ENCODE measurements around the gene PLCH2. TPM values are rescaled to one million over a fixed set of nuclear protein-coding genes. Genes with fewer than 3 reads are reported as not detected.

Gene PLCH2
- total RNA-seq, 2 experiments from 2014 or later = 2.1 TPM

GRCh38 chr1:2479186-2479585 lies 3.1 kb downstream of the PLCH2 start:
- CTCF ChIA-PET = no interaction called here
- intact Hi-C loops (cut with micrococcal nuclease) = no loop called here
- no peak for DNase-seq
- Mint-ChIP-seq H3K27me3 (ENCODE audit: low read depth) (no peaks in the 10 kb centered on the region), H3K4me3 (no peak overlapping the region), H3K27ac (no peak overlapping the region), H3K4me1 (ENCODE audit: low read depth) (no peaks in the 10 kb centered on the region), H3K36me3 (ENCODE audit: low read depth) (no peaks in the 10 kb centered on the region), H3K9me3 (no peaks in the 10 kb centered on the region)

- no peaks in the 10 kb centered on the region for H3K9me3 Mint-ChIP-seq
- no peak overlapping the region for H3K4me3 Mint-ChIP-seq
- no peak for DNase-seq
- H3K27ac Mint-ChIP-seq = no peak overlapping the region
- H3K27me3 Mint-ChIP-seq (ENCODE audit: low read depth) = no peaks in the 10 kb centered on the region
- CTCF ChIA-PET = no interaction called here
- no peaks in the 10 kb centered on the region for H3K4me1 Mint-ChIP-seq (ENCODE audit: low read depth)
- H3K36me3 Mint-ChIP-seq (ENCODE audit: low read depth) = no peaks in the 10 kb centered on the region
- intact Hi-C loops (cut with micrococcal nuclease) = no loop called here
These were observed 3.5 kb downstream of the PLCH2 start for GRCh38 chr1:2479618-2480017.

GRCh38 chr1:2480236-2480985 lies 4.3 kb downstream of the PLCH2 start:
- Mint-ChIP-seq H3K36me3 (ENCODE audit: low read depth) (no peaks in the 10 kb centered on the region), H3K9me3 (no peaks in the 10 kb centered on the region), H3K27ac (no peak overlapping the region), H3K4me3 (no peak overlapping the region), H3K27me3 (ENCODE audit: low read depth) (no peaks in the 10 kb centered on the region), H3K4me1 (ENCODE audit: low read depth) (no peaks in the 10 kb centered on the region)
- CTCF ChIA-PET = interaction anchor here (1.1 kb wide), 1 partner anchor 65 kb away, joined by 3 read pairs; no protein-coding TSS in a partner anchor
- intact Hi-C loops (cut with micrococcal nuclease) = no loop called here
- no peak for DNase-seq

- intact Hi-C loops (cut with micrococcal nuclease) = no loop called here
- CTCF ChIA-PET = interaction anchor here (1.1 kb wide), 1 partner anchor 66 kb away, joined by 3 read pairs; no protein-coding TSS in a partner anchor
- Mint-ChIP-seq H3K36me3 (ENCODE audit: low read depth) (no peaks in the 10 kb centered on the region), H3K4me3 (no peak overlapping the region), H3K27ac (no peak overlapping the region), H3K4me1 (ENCODE audit: low read depth) (no peaks in the 10 kb centered on the region), H3K27me3 (ENCODE audit: low read depth) (no peaks in the 10 kb centered on the region), H3K9me3 (no peaks in the 10 kb centered on the region)
- no peak for DNase-seq
These were observed 4.9 kb downstream of the PLCH2 start for GRCh38 chr1:2480986-2481364.

GRCh38 chr1:2481885-2482284 lies 5.8 kb downstream of the PLCH2 start:
- Mint-ChIP-seq H3K9me3 (no peaks in the 10 kb centered on the region), H3K4me3 (no peak overlapping the region), H3K4me1 (ENCODE audit: low read depth) (no peaks in the 10 kb centered on the region), H3K36me3 (ENCODE audit: low read depth) (no peaks in the 10 kb centered on the region), H3K27me3 (ENCODE audit: low read depth) (no peaks in the 10 kb centered on the region), H3K27ac (no peak overlapping the region)
- CTCF ChIA-PET = no interaction called here
- intact Hi-C loops (cut with micrococcal nuclease) = no loop called here
- DNase-seq = no peak

GRCh38 chr1:2482588-2482987 lies 6.5 kb downstream of the PLCH2 start:
- no peak overlapping the region for H3K4me3 Mint-ChIP-seq
- no peaks in the 10 kb centered on the region for H3K36me3 Mint-ChIP-seq (ENCODE audit: low read depth)
- no peaks in the 10 kb centered on the region for H3K4me1 Mint-ChIP-seq (ENCODE audit: low read depth)
- intact Hi-C loops (cut with micrococcal nuclease) = no loop called here
- no peaks in the 10 kb centered on the region for H3K9me3 Mint-ChIP-seq
- no peak for DNase-seq
- no peak overlapping the region for H3K27ac Mint-ChIP-seq
- H3K27me3 Mint-ChIP-seq (ENCODE audit: low read depth) = no peaks in the 10 kb centered on the region
- CTCF ChIA-PET = no interaction called here

GRCh38 chr1:2483026-2483425 lies 6.9 kb downstream of the PLCH2 start:
- no peaks in the 10 kb centered on the region for H3K4me1 Mint-ChIP-seq (ENCODE audit: low read depth)
- H3K4me3 Mint-ChIP-seq = no peak overlapping the region
- H3K36me3 Mint-ChIP-seq (ENCODE audit: low read depth) = peaks cover 1% of the 10 kb centered on the region
- CTCF ChIA-PET = no interaction called here
- intact Hi-C loops (cut with micrococcal nuclease) = no loop called here
- peaks cover 1% of the 10 kb centered on the region for H3K9me3 Mint-ChIP-seq
- DNase-seq = no peak
- H3K27ac Mint-ChIP-seq = no peak overlapping the region
- H3K27me3 Mint-ChIP-seq (ENCODE audit: low read depth) = no peaks in the 10 kb centered on the region

GRCh38 chr1:2483970-2484369 lies 7.9 kb downstream of the PLCH2 start:
- no peaks in the 10 kb centered on the region for H3K4me1 Mint-ChIP-seq (ENCODE audit: low read depth)
- intact Hi-C loops (cut with micrococcal nuclease) = no loop called here
- CTCF ChIA-PET = no interaction called here
- H3K4me3 Mint-ChIP-seq = no peak overlapping the region
- H3K27me3 Mint-ChIP-seq (ENCODE audit: low read depth) = no peaks in the 10 kb centered on the region
- DNase-seq = no peak
- H3K9me3 Mint-ChIP-seq = peaks cover 7% of the 10 kb centered on the region
- H3K27ac Mint-ChIP-seq = no peak overlapping the region
- H3K36me3 Mint-ChIP-seq (ENCODE audit: low read depth) = peaks cover 5% of the 10 kb centered on the region

GRCh38 chr1:2486041-2486440 lies 10.0 kb downstream of the PLCH2 start:
- DNase-seq = no peak
- CTCF ChIA-PET = no interaction called here
- H3K4me1 Mint-ChIP-seq (ENCODE audit: low read depth) = no peaks in the 10 kb centered on the region
- peaks cover 10% of the 10 kb centered on the region for H3K9me3 Mint-ChIP-seq
- H3K27ac Mint-ChIP-seq = no peak overlapping the region
- H3K36me3 Mint-ChIP-seq (ENCODE audit: low read depth) = peaks cover 7% of the 10 kb centered on the region
- H3K27me3 Mint-ChIP-seq (ENCODE audit: low read depth) = no peaks in the 10 kb centered on the region
- no peak overlapping the region for H3K4me3 Mint-ChIP-seq
- intact Hi-C loops (cut with micrococcal nuclease) = no loop called here

GRCh38 chr1:2486558-2486957 lies 10.5 kb downstream of the PLCH2 start:
- CTCF ChIA-PET = no interaction called here
- intact Hi-C loops (cut with micrococcal nuclease) = no loop called here
- no peaks in the 10 kb centered on the region for H3K27me3 Mint-ChIP-seq (ENCODE audit: low read depth)
- no peak for DNase-seq
- peaks cover 10% of the 10 kb centered on the region for H3K9me3 Mint-ChIP-seq
- peaks cover 7% of the 10 kb centered on the region for H3K36me3 Mint-ChIP-seq (ENCODE audit: low read depth)
- no peak overlapping the region for H3K27ac Mint-ChIP-seq
- H3K4me1 Mint-ChIP-seq (ENCODE audit: low read depth) = no peaks in the 10 kb centered on the region
- no peak overlapping the region for H3K4me3 Mint-ChIP-seq

- no peak overlapping the region for H3K4me3 Mint-ChIP-seq
- intact Hi-C loops (cut with micrococcal nuclease) = no loop called here
- H3K27me3 Mint-ChIP-seq (ENCODE audit: low read depth) = no peaks in the 10 kb centered on the region
- H3K9me3 Mint-ChIP-seq = peaks cover 10% of the 10 kb centered on the region
- peaks cover 7% of the 10 kb centered on the region for H3K36me3 Mint-ChIP-seq (ENCODE audit: low read depth)
- H3K27ac Mint-ChIP-seq = no peak overlapping the region
- DNase-seq = no peak
- peaks cover 4% of the 10 kb centered on the region for H3K4me1 Mint-ChIP-seq (ENCODE audit: low read depth)
- CTCF ChIA-PET = no interaction called here
These were observed 12.6 kb downstream of the PLCH2 start for GRCh38 chr1:2488688-2489087.

- Mint-ChIP-seq H3K27ac (no peak overlapping the region), H3K4me3 (no peak overlapping the region), H3K27me3 (ENCODE audit: low read depth) (no peaks in the 10 kb centered on the region), H3K9me3 (peaks cover 10% of the 10 kb centered on the region), H3K4me1 (ENCODE audit: low read depth) (peaks cover 11% of the 10 kb centered on the region), H3K36me3 (ENCODE audit: low read depth) (peaks cover 7% of the 10 kb centered on the region)
- CTCF ChIA-PET = no interaction called here
- DNase-seq = no peak
- intact Hi-C loops (cut with micrococcal nuclease) = no loop called here
These were observed 13.5 kb downstream of the PLCH2 start for GRCh38 chr1:2489615-2490014.

- Mint-ChIP-seq H3K27ac (no peak overlapping the region), H3K9me3 (peaks cover 10% of the 10 kb centered on the region), H3K27me3 (ENCODE audit: low read depth) (no peaks in the 10 kb centered on the region), H3K4me3 (no peak overlapping the region), H3K36me3 (ENCODE audit: low read depth) (peaks cover 7% of the 10 kb centered on the region), H3K4me1 (ENCODE audit: low read depth) (peaks cover 11% of the 10 kb centered on the region)
- DNase-seq = no peak
- CTCF ChIA-PET = no interaction called here
- intact Hi-C loops (cut with micrococcal nuclease) = no loop called here
These were observed 16.0 kb downstream of the PLCH2 start for GRCh38 chr1:2492091-2492490.

All from activated naive CD4-positive, alpha-beta T cell treated with anti-CD3 and anti-CD28 coated beads for 36 hours (primary cell).